Measurements from ENCODE around the gene TDRD10. TPM values are rescaled to one million over a fixed set of nuclear protein-coding genes. Genes with fewer than 3 reads are reported as not detected.
A peak's percentile ranks its signal among the peaks of the same experiment; 100 is the strongest.
"Not testable (repeated sequence)": the region's sequence is repeated elsewhere in the genome, so short reads cannot be mapped to it uniquely, and the experiment has no call there.

TDRD10 gene
- polyA plus RNA-seq, 3 donors = 1.00 to 1.7 (median 1.7) TPM

DNA sequence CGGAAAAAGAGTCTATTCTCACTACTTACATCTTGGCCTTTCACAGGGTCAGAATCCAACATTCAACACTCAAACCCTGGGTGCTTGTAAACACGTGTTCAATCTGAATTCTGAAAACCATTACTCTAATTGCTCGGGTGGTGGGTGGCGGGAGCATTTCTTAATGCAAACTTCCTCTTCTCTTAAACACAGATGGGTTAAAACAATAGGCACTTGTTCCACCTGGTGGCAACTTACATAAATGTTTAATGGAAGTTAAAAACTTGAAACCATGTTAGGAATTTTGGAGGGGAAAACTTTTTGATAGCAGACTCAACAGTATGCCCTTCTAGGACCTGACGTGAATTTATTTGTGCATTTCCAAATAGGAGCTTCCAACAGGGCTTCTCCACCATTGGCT, 23.4 kb upstream of the TDRD10 start:
- DNase-seq = no peak

DNA sequence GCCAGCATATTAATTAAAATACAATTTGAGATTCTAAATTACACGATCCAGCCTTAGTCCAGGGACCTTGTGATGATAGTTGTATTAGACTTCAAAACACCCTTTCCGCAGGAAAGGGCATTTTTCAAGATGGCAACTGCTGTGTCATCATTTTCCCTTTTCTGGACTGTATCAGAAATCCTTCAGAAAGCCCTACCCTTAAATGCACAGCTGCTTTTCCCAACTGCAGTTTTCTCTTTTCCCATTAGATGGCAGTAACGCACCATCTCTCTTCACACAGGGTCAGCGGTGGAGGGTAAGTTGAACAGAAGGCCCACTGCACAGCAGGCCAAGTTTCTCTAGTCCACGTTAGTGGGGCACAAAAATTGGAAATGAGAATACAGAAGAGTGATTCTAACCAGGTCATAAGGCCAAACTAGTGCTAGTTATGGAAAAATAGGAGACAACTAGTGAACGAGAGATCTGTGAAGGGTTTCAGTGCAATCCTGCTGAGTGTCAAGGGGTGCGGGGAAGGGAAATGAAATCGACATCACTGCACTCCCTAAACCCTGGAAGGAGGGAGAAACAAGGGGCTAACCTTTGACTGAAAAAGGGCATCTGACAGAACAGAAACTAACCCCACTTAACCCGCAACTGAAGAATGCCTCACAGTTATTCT, 22.1 kb upstream of the TDRD10 start:
- DNase-seq = peak; percentile 87

DNA sequence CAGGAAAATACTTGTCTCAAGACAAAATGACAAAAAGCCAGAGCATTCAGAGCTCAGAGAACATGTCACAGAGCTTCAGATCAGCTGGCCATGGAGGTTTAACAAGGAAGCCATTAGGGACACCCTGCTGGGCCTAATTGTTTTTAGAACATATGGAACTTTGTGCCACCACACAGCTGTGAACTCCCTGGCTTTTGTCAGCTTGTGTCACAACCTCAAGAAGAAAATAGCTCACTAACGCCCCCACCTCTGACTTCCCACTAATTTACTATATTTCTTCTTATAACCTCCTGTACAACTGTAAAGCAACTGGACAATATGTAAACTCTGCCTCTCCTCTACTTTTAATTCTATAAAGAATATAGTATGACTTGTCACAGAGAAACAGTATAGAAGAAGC, 21.0 kb upstream of the TDRD10 start:
- DNase-seq = no peak

DNA sequence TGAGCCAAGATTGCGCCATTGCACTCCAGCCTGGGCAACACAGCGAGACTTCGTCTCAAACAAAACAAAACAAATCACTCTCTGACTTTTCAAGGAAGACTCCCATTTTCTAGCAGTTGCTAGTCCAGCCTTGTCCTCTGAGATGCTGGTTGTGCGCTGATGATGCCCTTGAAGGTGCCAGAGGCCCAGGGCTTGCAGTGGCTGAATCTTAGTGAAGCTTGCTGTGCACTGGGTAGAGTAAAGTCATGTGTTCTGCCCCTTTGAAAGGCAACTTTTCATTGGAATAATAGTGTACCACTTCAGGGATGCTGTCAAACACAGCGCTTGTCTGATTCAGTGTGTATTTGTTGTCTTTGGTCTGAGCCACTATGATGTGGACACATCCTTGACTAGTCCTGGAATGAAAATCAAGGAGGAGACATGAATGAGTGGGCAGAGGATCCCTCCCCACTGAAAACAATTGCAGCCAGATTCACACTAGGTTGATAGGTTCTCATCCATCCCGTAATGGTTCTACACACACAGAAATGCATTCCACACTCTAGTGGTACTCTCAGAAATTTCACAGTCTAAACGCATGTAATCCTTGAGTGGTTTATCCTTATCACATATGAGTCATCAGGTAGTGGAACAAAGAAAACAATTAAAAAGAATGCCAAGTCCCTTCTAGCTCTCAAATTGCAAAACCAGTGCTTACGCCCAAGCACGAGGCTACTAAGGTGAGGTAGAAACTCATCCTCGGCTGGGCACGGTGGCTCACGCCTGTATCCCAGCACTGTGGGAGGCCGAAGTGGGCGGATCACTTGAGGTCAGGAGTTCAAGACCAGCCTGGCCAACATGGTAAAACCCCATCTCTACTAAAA, 17.8 kb upstream of the TDRD10 start:
- DNase-seq = no peak

DNA sequence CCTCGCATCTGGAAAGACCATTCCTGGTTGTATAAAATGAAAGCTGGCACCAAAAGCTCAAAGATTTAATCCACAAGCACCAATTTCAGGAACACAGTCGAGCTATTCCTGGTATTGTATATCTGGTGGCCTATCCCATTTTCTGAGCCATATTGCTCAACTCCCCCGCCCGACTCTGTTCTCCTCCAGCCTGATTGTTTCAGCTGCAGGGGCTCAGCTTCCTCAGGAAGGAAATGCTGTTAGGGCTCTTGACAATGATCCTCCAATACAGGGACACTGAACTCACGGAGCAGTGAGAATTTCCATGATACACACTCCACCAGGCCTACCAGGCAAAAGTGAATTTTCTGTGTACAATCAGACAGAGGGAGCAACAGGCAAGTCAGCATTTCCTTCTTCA, 16.9 kb upstream of the TDRD10 start:
- DNase-seq = no peak

DNA sequence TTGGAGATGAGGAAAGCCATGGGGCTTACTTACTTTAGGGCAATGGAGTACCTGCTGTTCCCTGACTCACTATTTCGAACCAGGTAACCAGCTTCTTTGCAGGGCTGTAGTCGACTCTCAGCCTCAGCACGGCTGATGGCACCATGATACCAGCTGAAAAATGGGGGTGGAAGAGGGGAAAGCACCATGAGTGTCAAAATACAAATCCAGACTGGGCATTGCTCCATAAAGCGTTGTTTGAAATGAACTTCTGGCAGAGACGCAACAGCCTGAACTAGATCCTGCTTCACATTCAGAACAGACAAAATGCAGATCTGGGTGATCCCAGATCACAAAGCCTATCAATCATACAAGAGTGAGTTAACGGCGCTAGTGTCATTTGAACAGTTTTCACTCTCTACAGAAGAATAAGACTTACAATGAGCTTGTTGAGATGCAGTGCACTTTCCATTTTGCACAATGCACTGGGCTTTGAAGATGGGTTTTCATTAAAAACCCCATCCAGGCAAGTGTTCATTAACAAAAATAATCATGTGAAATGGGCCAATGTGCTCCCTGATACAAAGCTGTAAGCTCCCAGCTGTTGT, 16.0 kb upstream of the TDRD10 start:
- no peak for DNase-seq

DNA sequence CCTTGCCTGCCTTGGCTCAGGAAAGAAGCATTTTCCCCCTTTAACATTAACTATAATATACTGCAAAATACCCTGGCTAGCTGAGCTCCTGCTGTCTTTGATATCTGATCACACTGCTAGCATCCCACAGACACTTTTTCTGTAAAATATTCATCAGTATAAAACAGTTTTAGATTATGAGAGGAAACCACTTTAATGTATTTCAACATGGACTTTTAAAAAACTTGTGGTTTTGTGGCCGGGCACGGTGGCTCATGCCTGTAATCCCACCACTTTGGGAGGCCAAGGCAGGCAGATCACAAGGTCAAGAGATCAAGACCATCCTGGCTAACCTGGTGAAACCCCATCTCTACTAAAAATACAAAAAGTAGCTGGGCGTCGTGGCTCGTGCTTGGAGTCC, 15.3 kb upstream of the TDRD10 start:
- DNase-seq = not testable (repeated sequence)

DNA sequence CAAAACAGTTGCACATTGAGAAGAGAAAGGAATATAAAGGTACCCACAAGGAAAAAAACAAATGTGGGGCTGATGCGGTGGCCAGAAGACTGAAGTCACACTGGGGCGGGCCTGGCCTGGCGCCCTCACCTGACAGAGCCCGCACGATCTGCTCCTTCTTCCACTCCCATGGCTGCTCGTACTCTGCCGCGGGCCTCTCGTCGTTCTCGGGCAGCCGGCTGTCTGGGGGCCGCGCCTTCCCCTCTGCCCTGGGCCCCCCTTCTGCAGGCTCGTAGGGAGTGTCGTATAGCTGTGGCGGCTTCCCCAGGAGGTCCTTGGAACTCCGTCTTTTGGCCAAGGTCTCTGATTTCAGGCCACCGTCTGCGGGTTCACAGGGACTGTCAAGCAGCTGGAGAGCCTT, 13.1 kb upstream of the TDRD10 start:
- DNase-seq = no peak

DNA sequence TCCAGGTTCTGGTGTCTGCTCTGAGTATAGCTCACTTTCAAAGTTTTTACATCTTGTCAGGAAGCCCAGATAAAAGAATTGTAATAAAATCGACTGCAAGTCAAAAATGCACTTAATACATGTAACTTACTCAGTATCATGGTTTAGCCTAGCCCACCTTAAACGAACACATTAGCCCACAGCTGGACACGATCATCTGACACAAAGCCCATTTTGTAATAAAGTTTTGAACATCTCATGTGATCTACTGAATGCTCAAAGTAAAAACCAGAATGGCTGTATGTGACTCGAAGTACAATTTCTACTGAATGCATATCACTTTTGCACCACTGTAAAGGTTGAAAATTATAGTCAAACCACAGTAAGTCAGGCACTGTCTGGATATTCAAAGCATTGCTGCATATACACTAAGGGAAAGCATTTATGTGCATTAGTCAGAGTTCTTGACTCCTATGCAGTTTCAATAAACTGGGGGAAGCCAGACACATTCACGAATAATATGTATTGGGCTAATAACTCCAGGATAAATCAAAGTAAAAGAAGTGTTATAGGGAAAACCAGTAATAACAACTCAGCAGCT, 12.2 kb upstream of the TDRD10 start:
- DNase-seq = no peak

DNA sequence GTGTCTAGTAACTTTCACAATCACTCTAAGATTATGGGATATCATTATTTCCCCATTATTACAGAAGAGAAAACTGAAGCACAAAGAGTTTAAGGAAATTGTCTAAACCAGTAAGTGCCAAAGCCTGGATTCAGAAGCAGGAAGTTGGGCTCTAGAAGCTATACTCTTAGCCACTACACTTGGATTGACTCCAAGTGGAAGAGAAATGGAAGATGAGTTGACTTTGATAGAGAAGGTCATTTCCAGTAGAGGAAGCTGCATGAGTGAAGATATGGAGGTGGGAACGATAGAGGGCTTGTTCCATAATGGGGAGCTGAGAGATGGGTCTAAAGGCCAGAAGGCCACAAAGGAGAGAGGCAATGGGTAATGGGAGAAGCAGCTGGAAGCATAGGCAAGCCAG, 11.7 kb upstream of the TDRD10 start:
- no peak for DNase-seq

DNA sequence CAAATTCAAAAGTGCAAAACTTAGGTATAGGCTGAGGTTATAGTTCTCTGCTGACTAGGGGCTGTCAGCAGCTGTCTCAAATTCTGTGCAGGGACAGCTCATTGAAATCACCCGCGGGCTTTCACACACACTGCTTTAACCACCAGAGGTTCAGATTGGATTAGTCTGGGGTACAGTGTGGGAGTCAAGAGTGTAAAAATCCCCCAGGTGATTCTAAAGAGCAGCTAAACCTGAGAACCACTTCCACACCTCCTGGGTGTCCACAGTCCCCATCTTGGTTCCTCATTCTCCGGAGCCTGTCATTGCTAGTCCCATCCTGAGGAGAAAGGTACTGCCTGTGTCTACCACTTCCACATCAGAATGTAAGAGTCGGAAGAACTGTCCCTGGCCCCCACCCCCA, 9.9 kb upstream of the TDRD10 start:
- no peak for DNase-seq

DNA sequence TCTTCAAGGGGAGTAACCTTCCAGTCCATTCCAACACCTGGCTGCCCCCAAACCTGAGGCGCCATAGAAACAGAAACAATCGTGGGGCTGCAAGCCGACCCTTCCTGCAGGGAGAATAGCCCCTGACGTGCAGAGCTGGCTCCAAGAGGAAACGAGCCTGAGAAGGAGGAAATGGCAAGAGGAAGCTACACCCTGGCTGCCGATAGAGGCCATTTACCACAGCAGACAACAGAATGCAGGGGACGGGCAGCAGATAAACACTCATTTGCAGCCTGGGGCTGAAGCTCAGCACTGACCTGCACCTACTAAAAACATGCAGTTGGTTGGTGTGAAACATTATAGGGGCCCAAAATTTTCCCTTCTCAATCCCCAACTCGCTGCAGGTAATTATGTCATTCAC, 8.7 kb upstream of the TDRD10 start:
- no peak for DNase-seq

DNA sequence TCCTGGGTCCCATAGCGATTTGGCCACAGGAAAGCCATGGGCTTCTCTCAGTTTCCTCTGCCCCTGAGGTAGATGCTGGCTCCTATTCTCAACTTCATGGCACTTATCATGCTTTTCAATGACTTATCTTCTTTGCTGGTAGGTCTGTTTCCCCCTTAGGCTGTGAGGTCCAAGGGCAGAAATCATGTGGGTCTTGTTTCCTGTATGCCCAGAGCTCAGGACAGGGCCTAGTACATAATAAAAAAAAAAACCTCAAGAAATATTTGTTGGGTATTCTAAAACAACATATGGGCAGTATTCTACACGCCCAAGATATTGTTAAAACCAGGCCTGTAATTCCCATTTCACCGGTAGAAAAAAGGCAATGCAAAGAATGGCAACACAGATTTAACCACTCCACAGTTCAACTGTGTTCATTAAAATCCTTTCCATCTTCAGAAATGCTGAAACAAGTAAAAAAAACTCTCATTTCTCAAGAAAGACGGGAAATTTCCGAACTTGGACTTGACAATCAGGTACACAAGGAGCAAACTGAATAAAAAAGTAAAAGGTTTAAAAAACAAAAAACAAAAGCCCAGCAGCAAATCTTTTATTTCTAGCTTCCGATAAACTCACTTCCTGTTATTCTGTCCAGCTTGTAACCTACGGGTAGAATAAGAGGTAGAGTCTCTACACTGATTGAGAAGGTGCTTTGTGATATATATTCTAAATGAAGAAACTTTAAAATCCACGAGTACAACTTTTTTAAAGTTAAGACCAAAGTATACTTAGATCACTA, 6.3 kb upstream of the TDRD10 start:
- DNase-seq = no peak

DNA sequence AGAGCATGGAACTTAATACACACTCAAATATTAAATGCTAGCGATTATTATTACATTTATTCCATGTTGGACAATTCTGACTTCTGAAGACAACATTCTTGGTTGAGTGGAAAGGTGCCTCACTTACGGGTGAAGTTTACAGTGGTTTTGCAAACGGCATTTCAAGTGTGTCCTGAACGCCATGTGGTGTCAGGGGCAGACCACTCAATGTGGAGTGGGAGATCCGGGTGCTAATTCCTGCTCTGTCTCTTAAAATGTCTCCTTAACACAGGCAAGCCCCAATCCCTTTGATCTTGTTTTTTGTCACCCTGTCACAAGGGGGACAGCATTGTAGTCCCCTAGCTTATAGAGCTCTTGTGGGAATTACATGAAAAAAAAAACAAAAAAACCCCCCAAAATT, 5.6 kb upstream of the TDRD10 start:
- no peak for DNase-seq

DNA sequence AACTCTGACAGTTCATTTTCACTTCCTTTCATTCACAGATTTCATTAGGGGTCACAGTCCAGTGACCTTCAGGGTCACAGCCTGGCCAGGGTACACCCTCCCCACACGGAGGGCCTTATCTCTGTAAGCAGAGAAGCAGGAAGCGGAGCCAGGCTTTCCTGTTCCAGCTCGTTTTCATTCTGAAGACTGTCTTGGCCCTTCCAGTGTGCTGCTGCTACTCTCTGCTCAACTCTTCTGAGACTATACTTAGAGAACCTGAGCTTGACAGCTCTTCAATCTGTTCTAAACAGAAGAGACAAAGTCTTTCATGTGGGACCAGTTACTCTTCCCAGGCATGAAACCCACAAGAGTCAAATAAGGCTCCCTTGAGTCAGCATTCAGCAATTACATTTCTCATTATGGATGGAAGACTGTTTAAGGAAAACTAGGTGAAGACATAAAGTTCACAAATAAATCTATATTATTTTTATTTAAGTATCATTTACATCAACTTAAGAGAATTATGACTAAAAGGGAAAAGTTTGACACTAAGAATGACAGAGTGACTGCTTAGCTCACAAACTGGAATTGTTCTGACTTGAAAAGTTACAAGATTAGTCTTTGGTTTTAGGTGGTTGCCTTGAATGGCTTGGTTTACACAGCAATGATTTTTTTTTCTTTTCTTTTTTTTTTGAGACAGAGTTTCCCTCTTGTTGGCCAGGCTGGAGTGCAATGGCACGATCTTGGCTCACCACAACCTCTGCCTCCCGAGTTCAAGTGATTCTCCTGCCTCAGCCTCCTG, 4.8 kb upstream of the TDRD10 start:
- DNase-seq = no peak

DNA sequence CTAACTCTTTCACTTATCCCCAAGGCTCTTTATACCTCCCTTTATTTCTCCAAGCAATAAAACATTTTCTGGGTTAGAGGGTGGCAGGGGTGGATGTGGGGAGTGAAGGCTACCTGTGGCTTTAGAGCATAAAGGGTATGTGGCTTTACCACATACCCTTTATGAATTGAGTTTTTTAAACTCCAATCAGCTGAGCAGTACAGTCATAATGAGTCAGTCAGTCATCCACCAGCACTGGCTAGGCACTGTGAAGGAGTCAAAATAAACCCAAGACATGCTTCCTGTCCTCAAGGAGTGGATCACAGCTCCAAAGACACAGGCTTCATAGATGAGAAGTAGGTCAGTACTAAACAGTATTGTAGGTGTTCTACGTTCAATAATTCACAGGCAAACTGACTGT, 2.6 kb upstream of the TDRD10 start:
- DNase-seq = no peak

DNA sequence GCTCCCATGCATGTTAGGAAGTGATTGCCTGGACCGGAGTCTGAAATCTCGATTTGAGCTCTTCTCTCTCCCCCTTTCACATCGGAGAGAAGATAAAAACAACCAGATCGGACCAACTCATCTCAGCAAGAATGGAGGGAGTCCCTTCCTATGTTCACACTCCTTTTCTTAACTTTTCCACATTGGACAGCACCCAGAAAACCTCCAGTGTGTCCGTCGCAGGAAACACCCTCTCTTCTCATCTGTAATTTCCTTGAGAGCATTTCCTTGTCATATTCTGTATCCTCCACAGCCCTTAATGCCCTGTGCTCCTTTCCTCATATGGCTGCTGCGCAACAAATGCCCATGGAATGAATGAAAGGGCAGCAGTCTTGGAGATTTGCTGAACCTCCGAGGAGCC, 1.5 kb upstream of the TDRD10 start:
- DNase-seq = no peak

DNA sequence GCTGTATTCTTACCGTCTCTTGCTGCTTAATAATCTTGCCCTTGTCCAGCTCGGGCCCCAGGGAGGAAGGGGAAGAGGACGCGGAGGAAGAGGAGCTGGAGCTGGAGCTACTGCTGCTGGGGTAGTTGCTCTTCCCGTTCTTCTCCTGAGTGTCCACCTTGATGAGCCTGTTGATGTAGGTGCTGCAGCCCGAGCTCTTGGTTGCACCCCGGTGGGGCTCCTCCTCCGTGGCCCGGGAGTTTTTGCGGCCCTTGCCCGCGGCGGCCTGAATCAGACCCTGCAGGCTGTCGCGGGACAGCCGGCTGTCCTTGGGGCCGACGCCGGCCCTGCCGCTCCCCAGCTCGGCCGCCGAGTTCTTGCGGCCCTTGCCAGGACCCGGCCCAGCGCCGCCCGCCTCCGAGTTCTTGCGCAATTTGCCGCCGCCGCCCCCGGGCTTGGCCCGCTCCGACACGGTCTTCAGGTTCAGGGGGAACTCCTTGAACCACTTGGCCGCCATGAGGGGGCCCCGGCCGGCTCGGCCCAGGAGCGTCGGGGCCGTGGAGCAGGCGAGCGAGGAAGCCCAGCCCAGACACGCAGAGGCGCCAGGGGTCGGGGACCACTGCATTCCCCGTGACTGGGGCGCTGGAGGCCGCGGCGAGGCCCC, 475 bp upstream of the TDRD10 start:
- no peak for DNase-seq

DNA sequence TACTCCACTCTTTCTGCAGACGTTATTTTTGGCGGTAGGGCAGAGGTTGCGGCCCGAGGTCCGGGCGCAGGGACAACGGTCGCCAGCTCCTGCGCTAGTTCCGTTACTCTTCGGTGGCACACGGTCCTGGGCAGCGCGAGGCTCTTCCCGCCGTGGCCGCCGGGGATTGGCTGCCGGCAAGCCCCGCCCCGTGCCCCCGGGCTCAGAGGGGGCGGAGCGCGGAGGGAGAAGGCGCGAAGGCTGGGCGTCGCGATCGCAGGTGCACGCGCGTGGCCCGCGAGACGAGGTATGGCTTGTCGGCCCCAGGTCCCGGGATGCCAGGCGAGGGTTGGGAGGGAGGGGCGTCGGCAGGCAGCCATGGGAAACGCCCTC, 711 bp downstream of the TDRD10 start:
- DNase-seq = no peak

DNA sequence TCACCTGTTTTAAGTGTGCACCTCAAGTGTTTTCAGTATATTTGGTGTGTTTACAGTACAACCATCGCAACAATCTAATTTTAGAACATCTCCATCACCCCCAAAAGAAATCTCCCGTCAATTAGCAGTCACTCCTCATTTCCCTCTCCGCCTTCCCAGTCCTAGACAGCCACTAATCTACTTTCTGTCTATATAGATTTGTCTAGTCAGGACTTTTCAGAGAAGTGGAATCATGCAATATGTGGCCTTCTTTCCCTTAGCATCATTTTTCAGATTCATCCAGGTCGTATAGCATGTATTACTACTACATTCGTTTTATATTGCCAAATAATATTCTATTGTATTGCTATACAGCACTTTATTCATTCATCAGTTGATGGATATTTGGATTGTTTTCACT, 1.9 kb downstream of the TDRD10 start:
- DNase-seq = no peak

DNA sequence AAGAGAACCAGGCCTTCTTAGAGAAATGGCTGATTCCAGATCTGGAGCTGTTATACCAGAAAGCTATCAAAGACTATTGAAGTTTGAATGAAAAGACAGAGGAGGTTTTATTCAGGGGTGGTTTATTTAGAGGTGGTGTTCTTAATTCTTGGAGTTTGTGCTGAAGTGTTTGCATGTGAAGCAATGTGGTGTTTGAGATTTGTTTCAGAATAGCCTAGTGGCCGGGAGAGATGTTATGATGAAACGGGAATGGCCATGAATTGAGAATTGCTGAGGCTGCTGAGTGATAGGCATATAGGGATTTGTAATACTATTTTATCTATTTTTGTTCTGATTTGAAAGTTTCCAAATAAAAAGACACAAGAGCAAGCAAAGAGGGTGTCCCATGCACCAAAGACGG, 10.7 kb downstream of the TDRD10 start:
- no peak for DNase-seq

Measured in renal pelvis (tissue), 4 donors.